SU-DHL-6 (cell line): ENCODE measurements around the gene THEM5.
"Not testable (repeated sequence)": the region's sequence is repeated elsewhere in the genome, so short reads cannot be mapped to it uniquely, and the experiment has no call there.

Experiments used
- H2AFZ ChIP-seq: fragments of 200-600 bp; sonication (generic); 2 replicates; pipeline ENCODE4 v1.6.1; 2014; ENCODE audit warnings: low read depth, mild to moderate bottlenecking, moderate library complexity, mixed read lengths, antibody characterized with exemption, low read length; ENCODE audit not compliant: severe bottlenecking
- H3F3A ChIP-seq: fragments of 200-600 bp; shearing (Covaris generic); 2 replicates; pipeline ENCODE4 v1.6.0; 2016; ENCODE audit warnings: antibody characterized with exemption, mild to moderate bottlenecking; ENCODE audit not compliant: insufficient read depth
- H3K27ac ChIP-seq: fragments of 200-600 bp; sonication (generic); 2 replicates; pipeline ENCODE4 v1.5.1; 2016; ENCODE audit warnings: low read depth, mild to moderate bottlenecking, low read length, moderate library complexity, mixed read lengths
- H3K27me3 ChIP-seq: fragments of 200-600 bp; sonication (generic), shearing (Covaris generic); 2 replicates; pipeline ENCODE4 v1.6.0; 2014; ENCODE audit warnings: mild to moderate bottlenecking, low read length
- H3K36me3 ChIP-seq: fragments of 200-600 bp; sonication (generic); 2 replicates; pipeline ENCODE4 v1.6.1; 2014; ENCODE audit warnings: mild to moderate bottlenecking, low read length, mixed read lengths
- H3K4me2 ChIP-seq: fragments of 300-600, 200-600 bp; shearing (Covaris generic), sonication (generic); 2 replicates; pipeline ENCODE4 v1.6.0; 2014; ENCODE audit warnings: low read length, low read depth, mild to moderate bottlenecking; ENCODE audit not compliant: poor library complexity, severe bottlenecking
- H3K4me3 ChIP-seq: fragments of 200-600 bp; sonication (generic); 2 replicates; pipeline ENCODE4 v1.5.1; 2014; ENCODE audit warnings: antibody characterized with exemption, low read length, mild to moderate bottlenecking, mixed read lengths; ENCODE audit not compliant: insufficient read depth, poor library complexity, severe bottlenecking
- H3K79me2 ChIP-seq: fragments of 200-600 bp; sonication (generic); 2 replicates; pipeline ENCODE4 v1.6.1; 2014; ENCODE audit warnings: mild to moderate bottlenecking, low read length, moderate library complexity; ENCODE audit not compliant: insufficient read depth
- H3K9ac ChIP-seq: fragments of 200-600 bp; sonication (generic); 2 replicates; pipeline ENCODE4 v1.7.0; 2014; ENCODE audit warnings: mild to moderate bottlenecking, low read length
- H3K9me2 ChIP-seq: fragments of 200-600 bp; sonication (generic); replicated peaks from 2 replicates; pipeline ENCODE4 v1.6.1; 2014; ENCODE audit warnings: low read length; ENCODE audit not compliant: insufficient read depth
- H3K9me3 ChIP-seq: fragments of 200-600 bp; sonication (generic); 2 replicates; pipeline ENCODE4 v1.6.1; 2014; ENCODE audit warnings: low read length, mixed read lengths; ENCODE audit not compliant: insufficient read depth
- H4K20me1 ChIP-seq: fragments of 200-600 bp; sonication (generic); 2 replicates; pipeline ENCODE4 v1.6.1; 2014; ENCODE audit warnings: low read depth, mild to moderate bottlenecking, antibody characterized with exemption, low read length, moderate library complexity, mixed read lengths
- EZH2phosphoT487 ChIP-seq: fragments of 200-600 bp; sonication (generic), shearing (Covaris generic); conservative IDR thresholded peaks from 2 replicates; pipeline ENCODE4 v1.6.1; 2018; ENCODE audit warnings: mild to moderate bottlenecking, antibody characterized with exemption, low read length, moderate library complexity, mixed read lengths
- TF ChIP-seq, protein P1 (sequence below): fragments of 200-600 bp; sonication (generic); IDR thresholded peaks from one replicate; pipeline ENCODE4 v1.5.1; 2017; ENCODE audit warnings: antibody characterized with exemption, mild to moderate bottlenecking, low read length, moderate library complexity; ENCODE audit not compliant: insufficient read depth, poor library complexity, severe bottlenecking

THEM5 gene

DNA sequence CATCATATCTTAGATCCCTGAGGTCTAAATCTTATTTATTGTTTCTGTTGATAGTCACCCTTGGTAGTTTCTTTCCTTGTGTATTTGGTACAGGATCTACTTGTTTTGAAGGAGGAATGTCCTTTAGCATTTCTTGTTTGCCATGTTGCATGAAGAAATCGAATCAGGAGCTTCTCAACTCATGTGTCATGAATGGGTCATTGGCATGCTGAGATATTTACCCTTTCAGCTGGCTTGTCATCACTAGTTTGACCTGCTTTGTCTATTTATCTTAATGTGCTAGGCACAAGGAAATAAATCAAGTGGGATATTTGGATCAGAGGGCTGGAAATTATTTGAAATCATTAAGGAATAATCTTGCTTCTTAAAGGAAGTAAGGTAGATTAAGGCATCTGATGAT, 32.0 kb upstream of the THEM5 start:
- no peak overlapping the region for H3K4me2 ChIP-seq
- no peak overlapping the region for H3K27ac ChIP-seq
- no peaks in the 10 kb centered on the region for H3F3A ChIP-seq
- H3K9me3 ChIP-seq, result no peaks in the 10 kb centered on the region
- no peaks in the 10 kb centered on the region for H4K20me1 ChIP-seq
- TF ChIP-seq EZH2phosphoT487, result no peak
- TF ChIP-seq, protein P1, sequence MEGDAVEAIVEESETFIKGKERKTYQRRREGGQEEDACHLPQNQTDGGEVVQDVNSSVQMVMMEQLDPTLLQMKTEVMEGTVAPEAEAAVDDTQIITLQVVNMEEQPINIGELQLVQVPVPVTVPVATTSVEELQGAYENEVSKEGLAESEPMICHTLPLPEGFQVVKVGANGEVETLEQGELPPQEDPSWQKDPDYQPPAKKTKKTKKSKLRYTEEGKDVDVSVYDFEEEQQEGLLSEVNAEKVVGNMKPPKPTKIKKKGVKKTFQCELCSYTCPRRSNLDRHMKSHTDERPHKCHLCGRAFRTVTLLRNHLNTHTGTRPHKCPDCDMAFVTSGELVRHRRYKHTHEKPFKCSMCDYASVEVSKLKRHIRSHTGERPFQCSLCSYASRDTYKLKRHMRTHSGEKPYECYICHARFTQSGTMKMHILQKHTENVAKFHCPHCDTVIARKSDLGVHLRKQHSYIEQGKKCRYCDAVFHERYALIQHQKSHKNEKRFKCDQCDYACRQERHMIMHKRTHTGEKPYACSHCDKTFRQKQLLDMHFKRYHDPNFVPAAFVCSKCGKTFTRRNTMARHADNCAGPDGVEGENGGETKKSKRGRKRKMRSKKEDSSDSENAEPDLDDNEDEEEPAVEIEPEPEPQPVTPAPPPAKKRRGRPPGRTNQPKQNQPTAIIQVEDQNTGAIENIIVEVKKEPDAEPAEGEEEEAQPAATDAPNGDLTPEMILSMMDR, result no peak
- H3K9ac ChIP-seq, result no peak overlapping the region
- peaks cover 7% of the 10 kb centered on the region; the same call in 1 of the 2 replicates for H3K36me3 ChIP-seq
- H3K27me3 ChIP-seq, result no peaks in the 10 kb centered on the region
- H3K79me2 ChIP-seq, result no peaks in the 10 kb centered on the region
- no peaks in the 10 kb centered on the region for H3K9me2 ChIP-seq
- H2AFZ ChIP-seq, result no peak overlapping the region
- no peak overlapping the region for H3K4me3 ChIP-seq

DNA sequence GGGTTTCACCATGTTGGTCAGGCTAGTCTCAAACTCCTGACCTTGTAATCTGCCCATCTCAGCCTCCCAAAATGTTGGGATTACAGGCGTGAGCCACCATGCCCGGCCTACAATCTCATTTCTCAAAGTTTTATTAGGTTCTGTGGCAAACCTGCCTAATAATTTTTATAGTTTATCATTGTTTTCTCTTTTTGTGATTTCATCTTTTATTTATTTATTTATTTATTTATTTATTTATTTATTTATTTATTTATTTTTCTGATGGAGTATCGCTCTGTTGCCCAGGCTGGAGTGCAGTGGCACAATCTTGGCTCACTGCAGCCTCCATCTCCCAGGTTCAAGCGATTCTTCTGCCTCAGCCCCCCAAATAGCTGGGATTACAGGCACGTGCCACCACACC, 31.4 kb upstream of the THEM5 start:
- H3K4me2 ChIP-seq, H3K9me2 ChIP-seq, H4K20me1 ChIP-seq, H3K27ac ChIP-seq, H3F3A ChIP-seq, H3K9me3 ChIP-seq, H3K36me3 ChIP-seq, H3K9ac ChIP-seq, H2AFZ ChIP-seq, H3K27me3 ChIP-seq, H3K4me3 ChIP-seq, H3K79me2 ChIP-seq: not testable (repeated sequence)

DNA sequence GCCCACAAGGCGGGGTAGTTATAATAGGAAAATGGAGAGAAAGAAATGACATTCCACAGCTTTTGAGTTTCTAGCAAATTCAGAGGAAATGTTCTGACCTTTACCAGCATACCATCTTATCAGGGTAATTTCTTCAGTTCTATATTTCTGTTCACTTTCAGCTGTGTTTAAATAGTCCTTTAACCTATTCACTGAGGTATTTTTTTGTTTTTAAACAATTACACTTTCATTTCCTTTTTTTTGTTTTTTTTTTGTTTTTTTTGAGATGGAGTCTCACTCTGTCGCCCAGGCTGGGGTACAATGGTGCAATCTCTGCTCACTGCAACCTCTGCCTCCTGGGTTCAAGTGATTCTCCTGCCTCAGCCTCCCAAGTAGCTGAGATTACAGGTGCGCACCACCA, 30.9 kb upstream of the THEM5 start:
- H3K36me3 ChIP-seq, H3K9me2 ChIP-seq, H3K27me3 ChIP-seq, H3K4me2 ChIP-seq, H3K79me2 ChIP-seq, H3K9ac ChIP-seq, H3K4me3 ChIP-seq, H3K27ac ChIP-seq, H2AFZ ChIP-seq, H3F3A ChIP-seq, H4K20me1 ChIP-seq, H3K9me3 ChIP-seq: not testable (repeated sequence)

DNA sequence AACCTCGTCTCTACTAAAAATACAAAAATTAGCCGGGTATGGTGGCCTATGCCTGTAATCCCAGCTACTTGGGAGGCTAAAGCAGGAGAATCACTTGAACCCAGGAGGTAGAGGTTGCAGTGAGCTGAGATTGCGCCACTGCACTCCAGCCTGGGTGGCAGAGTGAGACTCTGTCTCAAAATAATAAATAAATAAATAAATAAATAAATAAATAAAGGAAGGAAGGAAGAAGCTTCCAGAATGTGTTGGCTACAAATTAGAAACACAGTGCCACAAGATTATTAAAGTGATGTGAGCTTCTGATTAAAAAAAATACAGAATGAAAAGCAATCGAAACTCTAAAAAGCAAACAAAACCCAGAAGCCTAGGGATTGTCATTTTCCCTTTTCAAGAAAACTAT, 30.4 kb upstream of the THEM5 start:
- H3K4me2 ChIP-seq, H3K27me3 ChIP-seq, H3K9me2 ChIP-seq: not testable (repeated sequence)

DNA sequence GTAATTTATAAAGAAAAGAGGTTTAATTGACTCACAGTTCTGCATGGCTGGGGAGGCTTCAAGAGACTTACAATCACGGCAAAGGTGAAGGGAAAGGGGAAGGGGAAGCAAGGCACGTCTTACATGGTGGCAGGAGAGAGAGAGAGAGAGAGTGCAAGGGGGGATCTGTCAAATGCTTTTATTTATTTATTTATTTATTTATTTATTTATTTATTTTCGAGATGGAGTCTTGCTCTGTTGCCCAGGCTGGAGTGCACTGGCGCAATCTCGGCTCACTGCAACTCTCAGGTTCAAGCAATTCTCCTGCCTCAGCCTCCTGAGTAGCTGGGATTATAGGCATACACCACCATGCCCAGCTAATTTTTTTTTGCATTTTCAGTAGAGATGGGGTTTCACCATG, 29.4 kb upstream of the THEM5 start:
- H3K9me3 ChIP-seq, H3K79me2 ChIP-seq, H3K27me3 ChIP-seq, H3K9me2 ChIP-seq, H3K9ac ChIP-seq, H3K4me2 ChIP-seq, H4K20me1 ChIP-seq, H2AFZ ChIP-seq, H3K4me3 ChIP-seq, H3F3A ChIP-seq, H3K36me3 ChIP-seq, H3K27ac ChIP-seq: not testable (repeated sequence)

More for the DNA sequence above, 30.4 kb upstream of the THEM5 start:
- H3K79me2 ChIP-seq, H3K9ac ChIP-seq, H2AFZ ChIP-seq, H4K20me1 ChIP-seq, H3F3A ChIP-seq, H3K9me3 ChIP-seq, H3K27ac ChIP-seq, H3K4me3 ChIP-seq, H3K36me3 ChIP-seq: not testable (repeated sequence)
